ENCODE results near the gene PML.

DNA sequence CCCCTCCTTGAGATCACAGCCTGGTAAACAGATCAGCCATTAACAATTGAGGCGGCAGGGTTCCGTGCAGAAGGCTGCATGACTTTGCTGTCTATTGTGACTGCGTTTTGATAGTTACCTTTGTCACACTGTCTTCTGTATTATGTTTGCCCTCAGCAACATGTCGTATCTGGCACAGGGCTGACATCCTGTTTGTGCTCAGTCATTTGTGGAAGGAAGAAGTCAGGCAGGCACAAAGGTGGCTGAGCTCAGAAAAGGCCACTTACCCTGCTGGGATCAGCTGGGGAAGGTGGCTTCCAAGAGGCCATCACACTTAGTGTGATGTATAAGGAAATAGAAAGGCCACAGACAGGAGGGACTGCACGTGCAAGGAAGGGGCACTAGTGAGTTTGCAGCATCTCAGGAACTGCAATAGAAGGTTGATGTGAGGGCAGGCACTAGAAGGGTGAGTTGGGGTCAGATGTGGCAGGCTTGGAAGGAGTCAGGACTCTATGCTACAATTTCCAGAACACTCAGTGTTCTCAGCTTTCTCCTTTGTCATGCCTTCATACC lies 13.4 kb downstream of the PML start:
- TF ChIP-seq, protein P1, sequence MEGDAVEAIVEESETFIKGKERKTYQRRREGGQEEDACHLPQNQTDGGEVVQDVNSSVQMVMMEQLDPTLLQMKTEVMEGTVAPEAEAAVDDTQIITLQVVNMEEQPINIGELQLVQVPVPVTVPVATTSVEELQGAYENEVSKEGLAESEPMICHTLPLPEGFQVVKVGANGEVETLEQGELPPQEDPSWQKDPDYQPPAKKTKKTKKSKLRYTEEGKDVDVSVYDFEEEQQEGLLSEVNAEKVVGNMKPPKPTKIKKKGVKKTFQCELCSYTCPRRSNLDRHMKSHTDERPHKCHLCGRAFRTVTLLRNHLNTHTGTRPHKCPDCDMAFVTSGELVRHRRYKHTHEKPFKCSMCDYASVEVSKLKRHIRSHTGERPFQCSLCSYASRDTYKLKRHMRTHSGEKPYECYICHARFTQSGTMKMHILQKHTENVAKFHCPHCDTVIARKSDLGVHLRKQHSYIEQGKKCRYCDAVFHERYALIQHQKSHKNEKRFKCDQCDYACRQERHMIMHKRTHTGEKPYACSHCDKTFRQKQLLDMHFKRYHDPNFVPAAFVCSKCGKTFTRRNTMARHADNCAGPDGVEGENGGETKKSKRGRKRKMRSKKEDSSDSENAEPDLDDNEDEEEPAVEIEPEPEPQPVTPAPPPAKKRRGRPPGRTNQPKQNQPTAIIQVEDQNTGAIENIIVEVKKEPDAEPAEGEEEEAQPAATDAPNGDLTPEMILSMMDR (IDR thresholded peaks at IDR 0.05) = no peak
- TF ChIP-seq EP300 (IDR thresholded peaks at IDR 0.05) (no peak), POLR2AphosphoS5 (IDR thresholded peaks at IDR 0.05) (peak in 1 of 4 donors; percentile 8)
